GM19099 (cell line): ENCODE data around the gene CEP97.

ENCODE experiments used
- POLR2A ChIP-seq: IDR thresholded peaks from 3 replicates; pipeline ENCODE4 v1.6.1; 2011; ENCODE audit warnings: low read depth; ENCODE audit not compliant: insufficient read length; ENCODE audit errors: extremely low read depth

The CEP97 gene

DNA sequence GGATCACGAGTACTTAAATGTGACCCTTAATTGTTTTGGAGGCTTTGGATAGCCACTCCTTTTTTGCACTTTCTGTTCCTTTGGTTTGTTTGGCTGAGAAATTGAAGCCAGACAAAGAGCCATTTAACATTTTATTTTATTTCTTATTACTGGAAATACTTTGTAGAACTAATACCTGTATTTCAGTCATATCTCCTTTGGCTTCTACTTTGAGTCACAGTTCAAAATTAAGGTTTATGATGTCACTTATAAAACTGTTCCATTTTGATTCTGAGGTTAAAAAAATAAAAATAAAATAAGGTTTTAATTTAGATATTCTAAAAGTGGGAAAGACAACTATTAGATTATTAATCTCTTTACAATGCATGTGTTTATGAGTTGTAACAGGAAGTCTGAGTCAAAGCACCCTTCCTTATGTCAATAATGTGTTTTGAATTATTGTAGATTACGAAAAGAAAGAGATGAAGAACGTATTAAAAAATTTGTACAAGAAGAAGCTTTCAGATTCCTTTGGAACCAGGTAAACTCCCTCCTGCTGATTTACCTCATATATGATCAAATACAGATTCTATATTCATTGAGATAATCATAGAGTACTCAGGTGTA lies 37.7 kb downstream of the CEP97 start:
- TF ChIP-seq POLR2A = no peak

DNA sequence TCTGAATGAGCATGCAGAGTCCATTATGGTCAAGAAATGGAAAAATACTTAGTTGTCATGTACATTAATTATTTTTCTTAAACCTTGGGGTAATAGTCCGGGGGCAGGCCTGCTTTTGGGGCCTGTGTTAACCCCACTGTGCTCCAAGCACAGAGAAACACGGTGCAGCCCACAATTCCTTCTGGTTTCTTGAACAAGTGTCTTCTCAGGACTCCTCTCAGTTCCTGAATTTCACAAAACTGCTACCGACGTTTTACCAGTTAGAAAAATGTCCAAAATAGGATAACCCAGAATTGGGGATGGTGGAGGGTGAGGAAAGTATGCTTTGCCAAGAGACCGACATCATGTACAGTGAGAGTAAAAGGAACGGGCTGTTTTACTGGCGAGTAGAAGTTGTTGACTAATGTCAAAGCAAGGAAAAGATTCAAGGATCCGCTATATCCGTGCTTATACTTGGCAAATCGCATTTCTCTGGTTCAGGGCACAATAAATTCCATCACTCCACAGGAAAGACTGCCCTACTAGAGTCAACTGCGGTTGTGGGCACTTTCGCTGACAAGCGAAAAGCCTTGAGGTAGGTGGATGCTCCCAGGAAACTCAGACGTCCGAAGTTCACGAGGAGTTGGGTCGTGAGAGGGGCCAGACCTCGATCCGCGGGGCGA lies 54.1 kb downstream of the CEP97 start:
- no peak for TF ChIP-seq POLR2A

DNA sequence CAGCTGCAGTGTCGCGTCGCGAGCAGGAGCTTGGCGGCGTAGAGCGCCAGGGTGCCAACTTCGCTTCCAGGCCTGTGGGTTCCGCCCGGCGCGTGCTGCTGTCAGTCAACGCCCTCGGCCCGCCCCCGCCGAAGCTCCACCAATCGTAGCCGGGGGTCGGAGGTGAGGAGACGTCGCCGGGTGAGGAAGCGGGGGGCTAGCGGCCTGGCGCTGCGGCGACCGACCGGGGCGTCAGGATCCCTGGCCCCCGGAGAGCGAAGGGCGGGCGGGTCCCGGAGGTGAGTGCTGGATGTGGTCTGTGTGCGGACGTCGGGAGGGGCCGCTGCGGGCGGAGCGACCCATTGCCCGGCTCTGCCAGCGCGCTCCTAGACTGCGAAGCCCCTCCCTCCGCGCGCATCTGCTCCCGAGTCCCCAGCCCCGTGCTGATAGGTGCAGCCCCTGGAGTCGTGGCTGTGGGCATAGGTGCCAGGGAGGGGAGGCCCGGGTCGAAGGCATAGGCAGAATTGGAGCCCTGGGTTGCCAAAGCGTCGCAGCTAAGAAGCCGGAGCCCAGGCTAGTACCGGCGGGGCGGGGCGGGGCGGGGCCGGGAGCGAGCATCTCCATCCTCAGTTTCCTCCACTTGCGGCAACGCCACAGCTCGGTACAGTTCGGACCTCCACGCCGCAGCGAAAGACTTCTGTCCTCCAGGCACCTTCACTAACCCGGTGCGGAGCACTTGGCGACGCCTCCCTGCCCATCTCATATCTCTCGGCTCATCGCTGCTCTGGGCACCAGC lies 54.8 kb downstream of the CEP97 start, which contains the start of gene NXPE3:
NXPE3 (plus strand) TSS at position 165 of the 775 bp plus-strand sequence. CDS start 6,386 bp downstream, outside the sequence.
- TF ChIP-seq POLR2A = peak; percentile 58

DNA sequence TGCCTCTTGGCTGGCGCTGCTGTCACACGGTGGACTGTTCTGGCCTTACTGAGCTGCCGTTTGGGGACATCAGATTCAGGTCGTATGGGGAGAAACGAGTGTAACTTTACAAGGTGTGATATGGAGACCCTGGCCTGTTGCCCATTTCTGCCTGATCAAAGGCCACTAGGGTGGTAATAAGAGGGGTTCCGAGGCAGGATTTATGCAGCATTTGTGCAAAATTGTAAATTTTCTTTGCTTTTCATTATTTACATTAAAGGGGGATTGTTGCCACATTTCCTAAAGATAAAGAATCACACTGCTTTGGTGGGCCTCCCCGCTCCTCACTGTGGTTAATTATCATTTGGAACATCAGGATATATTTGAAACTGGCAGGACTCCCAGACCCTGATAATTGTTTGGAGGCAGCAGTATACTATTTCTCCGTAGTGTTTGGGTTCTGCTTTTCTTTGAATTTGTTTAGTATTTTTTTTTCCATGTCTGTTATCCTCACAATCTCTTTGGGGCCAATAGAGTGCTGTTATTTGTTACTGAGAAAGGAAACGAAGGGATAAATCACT lies 55.5 kb downstream of the CEP97 start:
- no peak for TF ChIP-seq POLR2A

DNA sequence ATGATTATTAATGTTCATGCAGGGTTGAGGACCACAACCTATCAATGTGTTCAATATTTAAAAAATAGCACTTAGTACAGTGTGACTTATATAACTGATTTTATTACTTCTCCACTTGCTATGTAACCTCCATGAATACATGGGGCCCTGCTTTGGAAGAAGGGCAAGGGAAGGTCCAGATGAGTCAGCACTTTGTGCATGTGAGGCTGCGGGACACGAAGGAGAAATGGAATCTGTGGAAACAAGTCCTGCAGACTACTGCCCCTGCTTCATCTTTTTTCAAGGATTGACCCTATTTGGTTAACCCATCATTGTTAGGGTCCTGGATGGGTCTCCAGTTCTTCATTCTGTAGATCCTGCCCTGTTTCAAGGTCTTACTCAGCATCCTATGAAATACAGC lies 56.2 kb downstream of the CEP97 start:
- no peak for TF ChIP-seq POLR2A

DNA sequence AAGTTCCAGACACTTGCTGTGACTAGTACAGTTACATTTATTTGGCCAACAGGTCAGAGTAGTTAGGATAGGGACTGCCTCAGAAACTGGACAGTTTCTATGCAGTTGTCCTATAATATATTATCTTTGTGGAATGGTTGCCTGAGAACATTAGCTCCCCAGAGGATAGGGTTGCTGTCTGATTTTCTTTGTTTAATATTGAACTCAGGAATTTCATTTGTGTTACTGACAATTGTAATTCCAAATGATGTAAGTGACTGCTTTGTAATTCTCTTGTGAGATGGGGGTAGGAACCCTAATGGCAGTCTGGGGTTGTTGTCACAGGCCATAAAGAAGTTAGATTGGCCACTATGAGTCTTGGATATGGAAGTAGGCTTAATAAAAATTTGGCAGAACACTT lies 56.8 kb downstream of the CEP97 start:
- TF ChIP-seq POLR2A = no peak

DNA sequence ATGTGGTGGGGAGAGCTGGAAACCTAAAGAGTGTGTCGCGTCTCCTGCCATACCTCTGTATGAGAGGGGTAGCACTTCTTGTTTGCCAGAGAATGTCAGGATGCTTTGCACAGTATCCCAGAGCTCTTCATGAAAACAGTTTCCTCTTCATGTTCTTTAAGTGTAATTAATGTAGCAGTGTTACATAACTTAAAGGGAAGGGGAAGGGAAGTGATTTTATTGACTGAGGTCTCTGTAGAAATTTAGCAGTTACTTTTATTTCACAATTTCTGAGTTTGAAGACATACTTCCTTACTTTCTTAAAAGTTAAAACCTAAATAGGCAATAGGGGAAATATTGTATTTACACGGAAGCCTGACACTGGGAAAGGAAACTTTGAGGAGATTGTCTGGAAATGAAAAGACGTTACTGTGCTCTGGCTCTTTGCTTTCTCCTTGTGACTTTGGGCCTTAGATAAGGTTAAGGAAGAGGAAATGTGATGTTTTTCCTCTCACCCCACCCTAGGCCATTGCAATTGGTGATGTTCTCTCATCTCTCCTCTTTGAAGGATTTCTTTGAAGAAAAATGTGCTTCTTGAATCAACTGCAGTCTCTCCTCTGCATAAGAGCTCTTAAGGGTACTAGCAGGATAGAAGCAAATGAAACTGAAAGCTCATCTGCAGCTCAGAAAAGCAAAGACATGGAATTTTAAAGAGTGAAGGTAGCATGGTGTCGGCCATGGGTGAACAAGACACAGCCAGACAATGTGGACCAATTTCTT lies 60.6 kb downstream of the CEP97 start:
- no peak for TF ChIP-seq POLR2A

DNA sequence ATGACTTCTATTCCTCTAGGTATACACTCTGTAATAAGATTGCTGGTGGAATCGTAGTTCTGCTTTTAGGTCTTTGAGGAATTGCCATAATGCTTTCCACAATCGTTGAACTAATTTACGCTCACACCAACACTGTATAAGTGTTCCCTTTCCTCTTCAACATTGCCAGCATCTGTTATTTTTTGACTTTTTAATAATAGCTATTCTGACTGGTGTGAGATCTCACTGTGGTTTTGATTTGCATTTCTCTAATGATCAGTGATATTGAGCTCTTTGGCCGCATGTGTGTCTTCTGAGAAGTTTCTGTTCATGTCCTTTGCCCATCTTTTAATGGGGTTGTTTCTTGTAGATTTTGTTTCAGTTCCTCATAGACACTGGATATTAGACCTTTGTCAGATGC lies 67.4 kb downstream of the CEP97 start:
- no peak for TF ChIP-seq POLR2A

DNA sequence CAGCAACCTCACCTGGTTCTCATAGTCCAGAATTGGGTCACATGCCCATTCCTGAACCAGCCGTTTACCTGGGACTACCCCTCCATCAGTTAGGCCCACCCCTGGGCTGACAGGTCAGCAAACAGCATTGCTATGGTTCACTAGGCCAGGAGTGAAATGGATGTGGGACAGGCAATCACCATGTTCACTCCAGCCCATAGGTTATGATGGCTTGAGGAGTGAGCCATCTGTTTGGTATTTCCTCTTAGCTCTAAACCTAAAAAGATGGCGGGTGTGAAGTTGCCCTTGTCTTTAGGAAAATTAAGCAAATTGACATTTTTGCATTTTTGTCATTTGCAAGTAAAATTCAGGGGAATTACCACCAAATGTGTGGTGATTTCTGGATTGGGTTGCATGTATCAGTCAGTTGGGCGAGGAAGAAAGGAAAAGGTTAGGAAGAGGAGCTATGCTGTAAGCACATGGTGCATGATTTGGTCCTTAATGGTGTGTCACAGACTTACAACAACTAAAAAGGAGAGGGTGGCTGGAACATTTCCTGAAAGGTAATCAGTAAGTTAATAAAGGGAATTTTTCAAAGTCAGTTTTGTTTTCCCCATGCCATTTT lies 71.8 kb downstream of the CEP97 start:
- TF ChIP-seq POLR2A = no peak

DNA sequence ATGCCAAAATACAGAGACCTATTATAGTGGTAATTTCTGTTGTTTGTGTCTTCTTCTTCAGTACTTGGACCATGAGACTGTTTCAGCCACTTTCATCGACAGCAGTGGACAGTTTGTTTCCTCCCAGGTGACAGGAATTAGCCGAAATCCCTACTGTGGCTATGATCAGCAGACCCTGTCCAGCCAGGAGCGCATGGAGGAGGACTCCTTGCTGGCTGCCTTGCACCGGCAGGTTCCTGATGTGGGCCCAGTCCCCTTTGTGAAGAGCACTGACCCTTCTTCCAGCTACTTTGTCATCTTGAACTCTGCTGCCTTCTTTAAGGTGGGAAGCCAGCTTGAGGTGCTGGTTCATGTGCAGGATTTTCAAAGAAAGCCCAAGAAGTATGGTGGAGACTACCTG lies 76.8 kb downstream of the CEP97 start:
- TF ChIP-seq POLR2A = no peak

DNA sequence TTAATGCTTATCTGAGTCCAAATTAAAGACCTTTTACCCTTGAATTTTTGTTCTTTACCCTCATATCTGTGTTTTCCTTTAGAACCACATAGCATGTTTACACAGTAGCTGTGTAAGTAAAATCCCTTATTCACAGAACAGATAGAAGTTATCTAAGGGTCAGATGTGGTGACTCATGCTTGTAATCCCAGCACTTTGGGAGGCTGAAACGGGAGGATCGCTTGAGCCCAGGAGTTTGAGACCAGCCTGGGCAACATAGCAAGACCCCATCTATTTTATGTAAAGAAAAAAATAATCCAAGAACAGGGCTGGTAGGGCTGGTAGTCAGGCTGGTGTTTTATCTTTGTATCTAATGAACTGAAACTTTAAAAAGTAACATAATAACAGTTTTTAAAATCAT lies 77.8 kb downstream of the CEP97 start:
- no peak for TF ChIP-seq POLR2A

DNA sequence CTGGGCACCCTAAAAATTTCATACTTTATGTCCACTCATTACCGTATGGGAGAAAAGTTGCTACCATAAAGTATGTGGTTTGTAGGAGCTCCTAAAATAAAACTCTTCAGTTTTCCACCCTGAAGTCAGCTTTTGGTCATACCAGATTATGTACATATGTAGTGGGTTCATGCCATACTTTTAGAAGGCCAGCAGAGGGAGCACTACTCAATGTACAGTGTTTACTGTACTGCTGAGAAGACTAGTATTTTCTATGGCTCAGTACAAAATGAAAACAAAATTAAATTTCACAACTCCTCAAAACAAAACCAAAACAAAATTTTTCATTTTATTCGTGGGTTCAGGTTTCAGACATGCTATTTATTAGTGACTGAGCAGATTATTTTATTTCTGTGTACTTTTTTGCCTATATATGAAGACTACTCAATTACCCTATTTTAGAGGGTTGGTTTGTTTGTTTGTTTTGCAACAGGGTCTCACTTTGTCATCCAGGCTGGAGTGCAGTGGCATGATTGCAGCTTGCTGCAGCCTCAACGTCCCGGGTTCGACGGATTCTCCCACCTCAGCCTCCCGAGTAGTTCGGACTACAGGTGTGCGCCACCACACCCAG lies 78.9 kb downstream of the CEP97 start:
- TF ChIP-seq POLR2A = no peak

DNA sequence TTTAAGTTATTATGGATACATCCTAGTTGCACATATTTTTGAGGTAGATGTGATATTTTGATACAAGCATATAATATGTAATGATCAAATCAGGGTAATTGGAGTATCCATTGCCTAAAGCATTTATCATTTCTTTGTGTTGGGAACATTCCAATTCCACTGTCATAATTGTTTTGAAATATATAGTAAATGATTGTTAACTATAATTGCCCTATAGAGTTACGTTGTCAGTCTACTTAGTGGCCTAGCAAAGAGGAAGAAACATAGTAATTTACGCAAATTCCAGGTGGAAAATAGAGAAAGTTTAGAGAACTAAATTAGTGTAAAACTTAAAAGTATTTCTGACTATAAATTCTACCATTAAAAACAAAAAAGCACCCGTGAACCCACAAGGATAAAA lies 79.5 kb downstream of the CEP97 start:
- no peak for TF ChIP-seq POLR2A

DNA sequence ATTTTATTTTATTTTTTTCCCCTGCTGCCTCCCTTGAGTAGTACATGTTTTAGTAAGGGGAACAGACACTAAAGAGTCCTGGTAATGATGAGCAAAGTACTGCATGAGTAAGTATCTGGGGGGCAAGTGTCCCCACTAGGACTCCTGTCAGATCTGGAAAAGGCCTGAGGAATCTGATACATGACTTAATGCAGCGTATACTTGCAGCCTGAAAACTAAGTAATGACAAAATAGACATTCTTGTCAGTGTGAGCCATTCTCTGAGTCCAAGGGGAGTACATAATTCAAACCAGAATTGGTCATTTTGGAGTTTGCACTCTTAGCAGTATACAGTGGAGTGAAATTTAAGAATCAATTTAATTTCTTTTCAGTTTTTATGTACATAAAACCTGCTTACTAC lies 82.1 kb downstream of the CEP97 start:
- TF ChIP-seq POLR2A = no peak

DNA sequence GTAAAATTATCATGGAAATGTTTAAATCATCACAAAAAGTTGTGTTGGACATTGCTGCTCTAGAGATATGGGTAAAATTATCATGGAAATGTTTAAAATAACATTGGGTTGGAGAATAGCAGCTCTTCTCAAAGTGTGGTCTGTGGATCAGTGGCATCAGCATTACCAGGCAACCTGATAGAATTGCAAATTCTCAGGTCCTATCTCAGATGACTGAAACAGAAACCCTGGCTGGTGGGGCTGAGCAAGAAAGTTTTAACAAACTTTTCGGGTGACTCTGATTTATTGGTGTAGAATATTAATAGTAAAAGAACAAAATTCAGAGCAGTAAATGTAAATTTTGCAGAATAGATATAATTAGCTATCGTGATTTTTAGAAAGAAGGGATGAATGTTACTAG lies 83.5 kb downstream of the CEP97 start:
- no peak for TF ChIP-seq POLR2A
